PFSK-1 (cell line): ENCODE results near the gene MYH15.

Experiments
- POLR2AphosphoS5 ChIP-seq: IDR thresholded peaks from 2 replicates; pipeline ENCODE4 v1.6.1; 2012; ENCODE audit warnings: low read depth, mild to moderate bottlenecking, control low read depth, low read length, moderate library complexity
- SIN3A ChIP-seq: IDR thresholded peaks from 2 replicates; pipeline ENCODE4 v1.6.1; 2012; ENCODE audit warnings: mild to moderate bottlenecking, low read length, moderate library complexity, borderline replicate concordance; ENCODE audit not compliant: insufficient read depth
- TAF1 ChIP-seq: IDR thresholded peaks from 2 replicates; pipeline ENCODE4 v1.6.1; 2012; ENCODE audit warnings: low read length, control low read depth, borderline replicate concordance; ENCODE audit not compliant: insufficient read depth
- TF ChIP-seq, protein P1 (sequence below), 2 experiments: IDR thresholded peaks; 2 replicates each; pipeline versions ENCODE4 v1.6.1 to v1.8.0; 2011 to 2012; ENCODE audit warnings: low read depth in 2 of 2, low read length in 2 of 2, control low read depth in 1 of 2, inconsistent platforms in 1 of 2, mild to moderate bottlenecking in 1 of 2, moderate library complexity in 1 of 2; ENCODE audit not compliant: insufficient read depth in 1 of 2

DNA sequence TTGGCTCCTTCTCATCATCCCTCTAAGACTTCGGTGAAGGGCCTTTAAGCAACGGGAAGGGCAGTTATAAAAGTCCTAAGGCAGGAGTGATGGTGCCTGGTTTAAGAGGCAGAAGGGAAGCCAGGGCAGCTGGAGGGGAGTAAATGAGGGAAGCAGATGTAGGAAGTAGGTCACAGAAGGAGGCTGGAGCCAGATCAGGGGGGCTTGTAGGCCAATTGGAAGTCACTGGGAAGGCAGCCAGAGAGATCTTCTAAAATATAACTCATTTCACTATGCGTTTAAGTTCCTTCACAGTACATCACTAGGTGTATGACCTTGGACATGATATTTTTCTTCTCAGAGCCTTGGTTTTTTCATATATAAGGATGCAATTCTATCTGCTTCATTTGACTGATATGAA is 94.7 kb downstream of the MYH15 start:
- TF ChIP-seq POLR2AphosphoS5: no peak
- TF ChIP-seq, protein P1, sequence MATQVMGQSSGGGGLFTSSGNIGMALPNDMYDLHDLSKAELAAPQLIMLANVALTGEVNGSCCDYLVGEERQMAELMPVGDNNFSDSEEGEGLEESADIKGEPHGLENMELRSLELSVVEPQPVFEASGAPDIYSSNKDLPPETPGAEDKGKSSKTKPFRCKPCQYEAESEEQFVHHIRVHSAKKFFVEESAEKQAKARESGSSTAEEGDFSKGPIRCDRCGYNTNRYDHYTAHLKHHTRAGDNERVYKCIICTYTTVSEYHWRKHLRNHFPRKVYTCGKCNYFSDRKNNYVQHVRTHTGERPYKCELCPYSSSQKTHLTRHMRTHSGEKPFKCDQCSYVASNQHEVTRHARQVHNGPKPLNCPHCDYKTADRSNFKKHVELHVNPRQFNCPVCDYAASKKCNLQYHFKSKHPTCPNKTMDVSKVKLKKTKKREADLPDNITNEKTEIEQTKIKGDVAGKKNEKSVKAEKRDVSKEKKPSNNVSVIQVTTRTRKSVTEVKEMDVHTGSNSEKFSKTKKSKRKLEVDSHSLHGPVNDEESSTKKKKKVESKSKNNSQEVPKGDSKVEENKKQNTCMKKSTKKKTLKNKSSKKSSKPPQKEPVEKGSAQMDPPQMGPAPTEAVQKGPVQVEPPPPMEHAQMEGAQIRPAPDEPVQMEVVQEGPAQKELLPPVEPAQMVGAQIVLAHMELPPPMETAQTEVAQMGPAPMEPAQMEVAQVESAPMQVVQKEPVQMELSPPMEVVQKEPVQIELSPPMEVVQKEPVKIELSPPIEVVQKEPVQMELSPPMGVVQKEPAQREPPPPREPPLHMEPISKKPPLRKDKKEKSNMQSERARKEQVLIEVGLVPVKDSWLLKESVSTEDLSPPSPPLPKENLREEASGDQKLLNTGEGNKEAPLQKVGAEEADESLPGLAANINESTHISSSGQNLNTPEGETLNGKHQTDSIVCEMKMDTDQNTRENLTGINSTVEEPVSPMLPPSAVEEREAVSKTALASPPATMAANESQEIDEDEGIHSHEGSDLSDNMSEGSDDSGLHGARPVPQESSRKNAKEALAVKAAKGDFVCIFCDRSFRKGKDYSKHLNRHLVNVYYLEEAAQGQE (IDR thresholded peaks at IDR 0.05; ENCODE audit: insufficient read depth in 1 of 2, low read depth in 2 of 2, low read length in 2 of 2): no peak
- no peak for TF ChIP-seq SIN3A
- no peak for TF ChIP-seq TAF1
